ENCODE data around the gene EYS.
"Not testable (repeated sequence)": the region's sequence is repeated elsewhere in the genome, so short reads cannot be mapped to it uniquely, and the experiment has no call there.

Gene EYS

GRCh38 chr6:63817492-63818050 is 1889.5 kb downstream of the EYS start:
- no peak for DNase-seq (ENCODE audit: low spot score)

GRCh38 chr6:63816982-63817436 is 1890.0 kb downstream of the EYS start:
- DNase-seq (ENCODE audit: low spot score): no peak

DNA sequence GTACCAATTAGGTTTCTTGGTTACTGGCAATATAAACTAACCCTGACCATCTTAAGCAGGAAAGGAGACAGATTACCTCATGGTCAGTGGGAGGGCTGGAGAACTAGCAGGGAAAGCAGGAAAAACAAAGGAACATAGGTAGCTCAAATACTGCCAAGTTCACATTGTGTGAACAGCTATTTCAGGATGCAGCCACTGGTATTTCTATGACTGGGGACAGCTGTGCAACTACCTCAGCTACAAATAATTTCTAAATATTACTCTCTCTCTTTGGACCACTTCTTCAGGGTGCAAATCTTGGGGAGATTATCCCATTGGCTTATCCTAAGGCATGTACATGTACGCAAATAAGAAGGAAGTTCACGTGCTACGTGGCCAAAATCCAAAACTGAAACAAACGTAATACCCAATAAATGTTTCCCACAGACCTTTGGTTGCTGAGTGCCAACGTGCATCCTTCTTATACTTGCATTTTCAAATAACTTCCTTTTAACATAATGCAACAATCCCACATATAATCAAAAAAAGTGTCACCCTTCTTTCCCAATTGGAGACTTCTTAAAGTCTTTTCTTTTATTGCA is 1890.5 kb downstream of the EYS start:
- no peak for DNase-seq (ENCODE audit: low spot score)

GRCh38 chr6:63814459-63814858 is 1892.6 kb downstream of the EYS start:
- no peak for DNase-seq (ENCODE audit: low spot score)

DNA sequence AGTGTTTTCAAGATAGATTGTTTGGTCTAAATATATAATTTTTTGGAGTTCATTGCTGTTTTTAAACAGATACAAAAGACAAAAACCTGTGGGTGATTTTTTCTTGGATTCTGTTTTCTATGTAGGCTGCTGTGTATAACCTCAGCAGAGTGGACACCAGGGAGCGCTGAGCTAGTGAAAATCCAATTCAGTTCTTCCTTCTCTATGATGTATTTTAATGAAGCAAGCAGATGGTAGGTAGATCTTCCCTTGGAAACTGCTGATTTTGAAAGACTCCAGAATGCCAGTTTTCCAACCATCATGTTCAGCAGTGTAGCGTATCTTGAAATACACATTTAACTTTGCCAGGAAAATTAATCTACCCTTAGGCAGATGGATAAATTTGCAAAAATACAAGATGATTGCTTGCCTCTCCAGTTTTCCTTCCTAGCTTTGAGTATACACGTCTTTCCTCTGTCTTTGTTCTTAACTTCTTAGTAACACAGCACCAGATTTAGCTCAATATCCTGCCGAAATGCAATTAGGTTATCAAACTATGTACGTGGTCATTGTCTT is 1893.4 kb downstream of the EYS start:
- DNase-seq (ENCODE audit: low spot score): no peak

DNA sequence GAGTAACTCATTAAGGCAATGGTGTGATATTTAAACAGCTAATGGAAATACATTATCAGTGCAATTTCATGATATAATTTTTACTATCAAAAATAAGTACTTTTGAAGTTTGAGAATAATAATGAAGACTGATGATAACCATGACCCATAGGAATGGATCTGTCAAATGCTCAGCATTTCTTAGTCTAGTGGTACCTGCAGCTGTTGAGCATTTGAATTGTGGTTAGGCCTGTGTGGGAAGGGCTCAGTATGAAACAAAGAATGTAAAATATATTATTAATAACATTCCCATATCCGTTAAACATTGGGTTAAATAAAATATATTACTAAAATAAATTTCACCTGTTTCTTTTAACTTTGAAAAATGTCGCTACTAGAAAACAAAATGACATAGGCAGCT is 1898.5 kb downstream of the EYS start:
- DNase-seq (ENCODE audit: low spot score): no peak

DNA sequence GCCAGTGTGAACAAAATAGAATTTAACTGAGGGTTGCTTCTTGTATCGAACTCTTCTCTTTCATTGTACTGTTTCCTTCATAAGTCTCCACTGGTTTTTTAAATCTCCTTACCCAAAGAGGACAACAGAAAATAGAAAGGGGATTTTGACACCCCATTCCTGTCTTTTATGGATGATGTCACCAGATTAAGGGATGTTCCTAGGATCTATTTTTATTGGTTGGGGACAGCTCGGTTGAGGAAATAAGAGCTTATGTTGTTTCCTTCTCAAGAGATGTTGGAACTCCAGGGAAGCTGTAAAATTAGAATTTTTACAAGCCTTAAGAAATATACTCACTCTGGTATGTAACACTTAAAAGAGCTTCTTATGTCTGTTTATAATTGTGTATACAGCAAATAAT is 1900.0 kb downstream of the EYS start:
- DNase-seq (ENCODE audit: low spot score): peak; percentile 5

DNA sequence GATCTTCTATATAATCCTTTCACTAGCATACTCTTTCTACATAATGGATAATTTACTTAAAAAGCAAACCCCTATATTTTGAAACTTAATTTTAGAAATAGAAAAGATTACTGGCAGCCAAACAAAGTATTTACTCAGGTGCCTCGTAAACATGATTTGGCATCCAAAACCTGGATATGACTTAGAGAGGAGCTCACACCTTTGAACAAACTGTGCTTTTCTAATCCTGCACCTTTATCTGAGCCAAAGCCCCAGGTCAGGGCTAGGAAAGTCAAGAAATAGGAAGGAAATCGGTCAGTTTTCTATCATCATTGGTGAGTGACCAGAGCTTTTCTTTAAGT is 1900.5 kb downstream of the EYS start:
- no peak for DNase-seq (ENCODE audit: low spot score)

DNA sequence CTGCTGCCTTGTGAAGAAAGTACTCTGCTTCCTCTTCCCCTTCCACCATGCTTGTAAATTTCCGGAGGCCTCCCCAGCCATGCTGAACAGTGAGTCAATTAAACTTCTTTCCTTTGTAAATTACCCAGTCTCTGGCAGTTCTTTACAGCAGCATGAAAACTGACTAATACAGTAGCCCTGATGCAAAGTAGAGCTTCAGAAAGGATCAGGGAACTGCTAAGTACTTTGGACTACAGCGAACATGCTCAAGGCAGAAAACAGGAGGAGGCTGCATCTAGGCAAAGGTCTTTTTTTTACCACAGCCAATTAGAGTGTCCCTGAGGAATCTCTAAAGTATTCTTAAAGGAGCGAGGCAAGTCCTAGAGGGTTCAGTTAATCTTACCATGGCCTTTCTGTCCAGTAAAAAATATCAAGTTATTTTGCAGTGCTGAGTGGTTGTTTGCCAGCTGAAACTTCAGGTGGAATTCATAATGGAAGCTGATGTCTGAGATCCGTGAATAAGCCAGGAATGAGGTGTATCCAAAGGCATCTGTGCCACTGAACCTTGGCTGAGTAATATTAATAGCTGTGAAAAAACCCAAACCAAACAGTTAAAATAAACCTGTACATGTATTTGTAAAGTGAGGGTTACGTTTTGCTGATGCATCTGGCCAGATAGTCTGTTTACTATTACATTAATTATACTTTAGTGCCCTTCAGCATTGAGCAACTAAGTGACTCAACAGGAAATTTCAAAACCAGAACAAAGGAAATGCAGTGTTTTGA is 1901.0 kb downstream of the EYS start:
- peak; percentile 79 for DNase-seq (ENCODE audit: low spot score)

- no peak for DNase-seq (ENCODE audit: low spot score)
Observed at GRCh38 chr6:63805345-63805744, 1901.7 kb downstream of the EYS start.

DNA sequence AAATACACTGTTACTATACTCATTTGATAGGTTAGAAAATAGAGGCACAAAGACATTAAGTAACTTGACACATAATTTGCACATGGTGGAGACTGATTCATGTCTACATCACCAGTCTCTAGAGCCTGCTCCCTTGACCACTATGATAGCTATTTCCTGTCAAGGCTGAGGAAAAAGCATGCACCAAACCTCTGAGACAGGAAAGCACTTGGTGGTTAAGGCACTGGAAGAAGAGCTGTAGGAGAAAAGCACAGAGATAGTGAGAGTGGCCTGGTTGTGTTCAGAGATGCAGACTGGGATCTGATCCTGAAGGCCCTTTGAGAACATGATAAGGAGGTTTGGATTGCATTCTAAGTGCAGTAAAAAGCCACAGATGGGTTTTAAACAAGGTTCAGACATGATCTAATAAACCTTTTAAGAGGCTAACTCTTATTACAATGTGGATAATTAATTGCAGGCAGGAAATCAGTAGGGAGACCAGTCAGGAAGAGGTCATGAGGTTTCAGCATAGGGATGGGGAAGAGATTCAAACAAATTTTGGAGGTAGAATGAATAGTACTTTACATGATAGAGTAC is 1902.6 kb downstream of the EYS start:
- no peak for DNase-seq (ENCODE audit: low spot score)

GRCh38 chr6:63803371-63803770 is 1903.7 kb downstream of the EYS start:
- no peak for DNase-seq (ENCODE audit: low spot score)

- DNase-seq (ENCODE audit: low spot score): peak; percentile 18
Observed at GRCh38 chr6:63802606-63803206, 1904.3 kb downstream of the EYS start.

DNA sequence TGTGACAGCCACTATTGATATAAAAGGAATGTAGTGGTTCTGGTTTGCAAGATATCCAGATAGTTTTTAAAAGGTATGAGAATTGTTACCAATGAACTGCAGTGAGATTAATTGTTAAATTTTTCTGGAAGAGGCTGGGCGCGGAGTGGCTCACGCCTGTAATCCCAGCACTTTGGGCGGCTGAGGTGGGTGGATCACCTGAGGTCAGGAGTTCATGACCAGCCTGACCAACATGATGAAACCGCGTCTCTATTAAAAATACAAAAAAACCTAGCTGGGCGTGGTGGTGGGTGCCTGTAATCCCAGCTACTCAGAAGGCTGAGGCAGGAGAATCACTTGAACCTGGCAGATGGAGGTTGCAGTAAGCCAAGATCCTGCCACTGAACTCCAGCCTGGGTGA is 1906.6 kb downstream of the EYS start:
- DNase-seq (ENCODE audit: low spot score): not testable (repeated sequence)

DNA sequence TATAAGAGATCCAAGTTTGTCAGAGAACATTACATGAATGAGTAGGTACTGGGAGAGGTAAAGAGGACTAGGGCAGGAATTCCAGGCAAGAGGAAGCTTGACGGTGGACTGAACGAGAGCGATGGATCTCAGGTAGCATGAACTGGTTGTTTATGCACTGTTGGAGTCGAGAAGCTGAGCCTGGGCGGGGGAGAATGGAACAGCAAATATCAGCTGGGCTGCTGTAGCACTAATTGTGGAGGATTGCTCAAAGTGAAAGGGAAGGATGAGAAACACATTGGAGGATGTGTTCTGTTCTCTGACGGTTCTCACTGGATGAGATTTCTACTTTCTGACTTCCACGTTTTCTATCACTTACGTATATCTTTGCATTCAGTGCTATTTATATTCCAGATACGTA is 1907.2 kb downstream of the EYS start:
- no peak for DNase-seq (ENCODE audit: low spot score)

DNA sequence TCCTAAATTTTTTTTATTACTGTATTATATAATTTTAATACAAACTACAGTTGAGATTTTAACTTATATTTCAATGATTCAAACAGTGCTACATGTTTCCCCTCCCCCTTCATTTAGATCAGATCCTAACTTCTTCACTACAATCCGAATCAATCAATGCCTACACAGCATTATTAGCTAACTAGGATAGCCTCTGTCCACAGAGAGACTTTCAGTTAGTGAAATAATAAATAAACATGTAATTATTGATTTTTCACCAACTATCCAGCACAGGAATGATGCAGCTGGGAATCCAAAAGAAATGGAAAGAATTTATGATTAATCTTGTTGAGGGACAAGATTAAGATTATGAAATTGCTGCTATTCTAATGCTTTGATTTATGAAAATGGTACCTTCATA is 1907.7 kb downstream of the EYS start:
- no peak for DNase-seq (ENCODE audit: low spot score)

- no peak for DNase-seq (ENCODE audit: low spot score)
Observed at GRCh38 chr6:63798378-63798777, 1908.6 kb downstream of the EYS start.

GRCh38 chr6:63797721-63798120 is 1909.3 kb downstream of the EYS start:
- DNase-seq (ENCODE audit: low spot score): no peak

DNA sequence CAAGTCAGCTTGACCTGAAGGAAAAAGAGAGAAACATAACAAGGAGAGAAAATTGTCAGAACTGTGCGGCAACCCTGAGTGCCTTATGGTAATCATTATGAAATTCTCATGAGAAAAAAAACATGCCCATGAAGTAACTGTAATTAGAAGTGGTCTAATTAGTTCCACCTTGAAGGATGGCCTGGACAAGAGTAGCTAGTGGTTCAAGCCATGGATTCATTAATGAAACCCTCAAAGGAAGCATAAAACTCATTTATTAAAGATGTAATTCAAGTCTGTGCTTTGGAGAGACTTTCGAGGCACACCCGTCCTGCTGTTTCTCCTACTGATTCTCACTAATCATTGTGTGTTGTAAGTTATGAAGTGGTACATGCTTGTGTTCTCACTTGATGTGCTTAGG is 1911.2 kb downstream of the EYS start:
- DNase-seq (ENCODE audit: low spot score): no peak

DNA sequence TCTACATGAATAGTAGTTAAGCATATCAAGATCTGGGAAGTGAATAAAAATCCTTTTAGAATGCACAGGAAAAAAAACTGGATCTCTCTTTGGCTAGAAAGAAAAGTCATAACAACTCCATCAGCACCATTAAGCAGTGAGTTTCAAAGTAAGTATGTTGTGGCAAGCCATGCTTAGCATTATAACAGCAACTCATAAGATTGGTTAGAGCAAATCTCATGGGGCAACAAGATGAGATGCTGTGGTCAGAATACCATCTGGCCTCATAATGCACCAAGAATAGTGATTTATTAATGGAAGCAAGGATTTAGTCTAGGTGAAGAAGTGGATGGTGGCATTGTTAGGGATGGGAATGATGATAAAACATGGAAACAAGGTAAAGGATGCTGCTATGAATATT is 1912.0 kb downstream of the EYS start:
- DNase-seq (ENCODE audit: low spot score): no peak

DNA sequence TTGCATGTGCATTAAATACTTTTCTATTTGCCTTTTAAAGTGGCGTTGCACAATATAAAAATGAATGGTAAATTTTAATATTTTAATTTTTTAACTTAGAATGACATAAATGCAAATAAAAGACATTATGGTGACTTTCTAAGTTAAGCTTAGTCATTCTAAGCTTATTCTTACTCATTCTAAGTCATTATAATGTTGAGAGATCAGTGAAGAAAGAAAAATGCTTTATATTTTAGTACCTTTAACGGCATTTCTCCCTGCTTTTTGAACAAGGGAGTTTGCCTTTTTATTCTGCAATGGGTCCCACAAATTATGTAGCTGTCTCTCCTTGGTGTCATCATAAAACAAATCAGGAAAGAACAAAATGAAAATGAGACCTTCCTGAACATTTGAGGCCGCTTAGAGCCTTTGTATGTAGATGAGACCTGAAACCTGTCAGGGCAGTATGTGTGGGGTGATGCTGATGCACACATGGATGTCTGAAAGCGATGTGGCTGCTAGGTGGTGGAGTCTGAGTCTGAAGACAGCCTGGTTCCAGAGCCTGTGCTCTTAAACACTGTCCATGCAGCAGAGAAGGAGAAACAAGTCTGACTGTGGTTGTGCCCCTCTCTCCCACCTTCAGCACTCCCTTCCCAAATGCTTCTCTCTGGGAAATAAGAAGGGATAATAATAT is 1913.4 kb downstream of the EYS start:
- DNase-seq (ENCODE audit: low spot score): no peak
